Uterus (tissue), 4 donors: ENCODE measurements around the gene SLC44A1. TPM values are rescaled to one million over a fixed set of nuclear protein-coding genes. Genes with fewer than 3 reads are reported as not detected.

Experiments
- DNase-seq, 2 donors: peaks; one replicate each; pipeline ENCODE4 v3.0.0-alpha.2; 2019 to 2020
- H3K27ac ChIP-seq, 2 donors: fragments of 200-600 bp; sonication (generic); 1 replicate in 1 of 2; 2 replicates in 1 of 2; pipeline ENCODE4 v1.5.1; 2016 to 2018
- H3K27me3 ChIP-seq, 2 donors: fragments of 200-600 bp; sonication (generic); one replicate each; pipeline ENCODE4 v1.5.1; 2018 to 2019; ENCODE audit warnings: control low read depth in 1 of 2
- H3K36me3 ChIP-seq, 2 donors: fragments of 200-600 bp; sonication (generic); one replicate each; pipeline ENCODE4 v1.5.1; 2019; ENCODE audit warnings: control low read depth in 1 of 2
- H3K4me1 ChIP-seq, 2 donors: fragments of 200-600 bp; sonication (generic); one replicate each; pipeline ENCODE4 v1.5.1; 2018 to 2019; ENCODE audit warnings: control low read depth in 1 of 2
- H3K4me3 ChIP-seq, 2 donors: fragments of 200-600 bp; sonication (generic); 1 replicate in 1 of 2; 2 replicates in 1 of 2; pipeline ENCODE4 v1.5.1; 2018 to 2019; ENCODE audit warnings: mild to moderate bottlenecking in 1 of 2
- H3K9me3 ChIP-seq, 2 donors: fragments of 200-600 bp; sonication (generic); one replicate each; pipeline ENCODE4 v1.5.1; 2019; ENCODE audit warnings: control low read depth in 1 of 2
- CTCF ChIP-seq, 4 experiments: fragments of 200-600 bp in 2 of 4; fragments of 450-650 bp in 2 of 4; sonication (generic) in 2 of 4; IDR thresholded peaks; one replicate each; pipeline ENCODE4 v1.5.1; 2016 to 2019; ENCODE audit warnings: antibody characterized with exemption in 4 of 4, mild to moderate bottlenecking in 2 of 4, moderate library complexity in 1 of 4
- POLR2A ChIP-seq, 2 donors: fragments of 450-650 bp; IDR thresholded peaks; one replicate each; pipeline ENCODE4 v1.6.1; 2016; ENCODE audit warnings: antibody characterized with exemption in 2 of 2, mild to moderate bottlenecking in 1 of 2, moderate library complexity in 1 of 2
- intact Hi-C: fragments of 100-400 bp; cut with DNase I; formaldehyde crosslinking; loops from one replicate; pipeline ENCODE4 v1.15.1; 2023; ENCODE audit warnings: low total_unique reads
- total RNA-seq, 4 donors: library from RNA; depleted of rRNA in 3 of 4; stranded (reverse); fragments of >200 nt in 3 of 4; gene quantifications; one replicate each; pipeline versions ENCODE4 v1.1.0 to v1.2.4, GENCODE V29; 2014 to 2023
- donor health status: DM: yes; HTN: yes; CAD: no.

SLC44A1 gene
- total RNA-seq, 4 donors from 2014 or later: 58.2 to 75.0 (median 63.0) TPM

GRCh38 chr9:105218673-105219072 lies 25.8 kb upstream of the SLC44A1 start:
- TF ChIP-seq CTCF (IDR thresholded peaks at IDR 0.05) (no peak), POLR2A (IDR thresholded peaks at IDR 0.05) (no peak)
- no peak overlapping the region for H3K27ac ChIP-seq
- H3K9me3 ChIP-seq: no peaks in the 10 kb centered on the region
- H3K36me3 ChIP-seq: no peaks in the 10 kb centered on the region
- no peak for DNase-seq
- H3K27me3 ChIP-seq: no peaks in the 10 kb centered on the region
- H3K4me1 ChIP-seq: no peaks in the 10 kb centered on the region
- no peak overlapping the region for H3K4me3 ChIP-seq
- intact Hi-C loops: no loop called here

- intact Hi-C loops: no loop called here
- no peak overlapping the region for H3K27ac ChIP-seq
- DNase-seq: no peak
- H3K4me1 ChIP-seq: no peaks in the 10 kb centered on the region
- TF ChIP-seq POLR2A (IDR thresholded peaks at IDR 0.05) (no peak), CTCF (IDR thresholded peaks at IDR 0.05) (no peak)
- H3K27me3 ChIP-seq: no peaks in the 10 kb centered on the region
- H3K4me3 ChIP-seq: no peak overlapping the region
- H3K36me3 ChIP-seq: no peaks in the 10 kb centered on the region
- no peaks in the 10 kb centered on the region for H3K9me3 ChIP-seq
Observed at GRCh38 chr9:105219291-105219805, 25.1 kb upstream of the SLC44A1 start.

- TF ChIP-seq CTCF (IDR thresholded peaks at IDR 0.05) (no peak), POLR2A (IDR thresholded peaks at IDR 0.05) (no peak)
- no peak for DNase-seq
- Histone ChIP-seq H3K36me3 (no peaks in the 10 kb centered on the region), H3K4me3 (no peak overlapping the region), H3K9me3 (no peaks in the 10 kb centered on the region), H3K4me1 (no peaks in the 10 kb centered on the region), H3K27ac (no peak overlapping the region), H3K27me3 (no peaks in the 10 kb centered on the region)
- intact Hi-C loops: no loop called here
Observed at GRCh38 chr9:105220451-105220850, 24.0 kb upstream of the SLC44A1 start.

- no peak for DNase-seq
- no peaks in the 10 kb centered on the region for H3K36me3 ChIP-seq
- no peaks in the 10 kb centered on the region for H3K9me3 ChIP-seq
- H3K4me1 ChIP-seq: no peaks in the 10 kb centered on the region
- H3K27me3 ChIP-seq: no peaks in the 10 kb centered on the region
- H3K27ac ChIP-seq: no peak overlapping the region
- no peak for TF ChIP-seq CTCF (IDR thresholded peaks at IDR 0.05)
- TF ChIP-seq POLR2A (IDR thresholded peaks at IDR 0.05): no peak
- no peak overlapping the region for H3K4me3 ChIP-seq
- intact Hi-C loops: no loop called here
Observed at GRCh38 chr9:105223544-105224140, 20.8 kb upstream of the SLC44A1 start.

GRCh38 chr9:105226055-105226454 lies 18.4 kb upstream of the SLC44A1 start:
- Histone ChIP-seq H3K4me1 (no peaks in the 10 kb centered on the region), H3K9me3 (no peaks in the 10 kb centered on the region), H3K27ac (no peak overlapping the region), H3K36me3 (no peaks in the 10 kb centered on the region), H3K4me3 (no peak overlapping the region), H3K27me3 (no peaks in the 10 kb centered on the region)
- TF ChIP-seq CTCF (IDR thresholded peaks at IDR 0.05) (no peak), POLR2A (IDR thresholded peaks at IDR 0.05) (no peak)
- intact Hi-C loops: no loop called here
- no peak for DNase-seq
